Uterus (tissue), 4 donors: Measurements from ENCODE around the gene ARHGAP10. TPM values are rescaled to one million over a fixed set of nuclear protein-coding genes. Genes with fewer than 3 reads are reported as not detected.

Experiments
- DNase-seq, 2 donors: peaks; one replicate each; pipeline ENCODE4 v3.0.0-alpha.2; 2019 to 2020
- H3K27ac ChIP-seq, 2 donors: fragments of 200-600 bp; sonication (generic); 1 replicate in 1 of 2; 2 replicates in 1 of 2; pipeline ENCODE4 v1.5.1; 2016 to 2018
- H3K27me3 ChIP-seq, 2 donors: fragments of 200-600 bp; sonication (generic); one replicate each; pipeline ENCODE4 v1.5.1; 2018 to 2019; ENCODE audit warnings: control low read depth in 1 of 2
- H3K36me3 ChIP-seq, 2 donors: fragments of 200-600 bp; sonication (generic); one replicate each; pipeline ENCODE4 v1.5.1; 2019; ENCODE audit warnings: control low read depth in 1 of 2
- H3K4me1 ChIP-seq, 2 donors: fragments of 200-600 bp; sonication (generic); one replicate each; pipeline ENCODE4 v1.5.1; 2018 to 2019; ENCODE audit warnings: control low read depth in 1 of 2
- H3K4me3 ChIP-seq, 2 donors: fragments of 200-600 bp; sonication (generic); 1 replicate in 1 of 2; 2 replicates in 1 of 2; pipeline ENCODE4 v1.5.1; 2018 to 2019; ENCODE audit warnings: mild to moderate bottlenecking in 1 of 2
- H3K9me3 ChIP-seq, 2 donors: fragments of 200-600 bp; sonication (generic); one replicate each; pipeline ENCODE4 v1.5.1; 2019; ENCODE audit warnings: control low read depth in 1 of 2
- POLR2A ChIP-seq, 2 donors: fragments of 450-650 bp; IDR thresholded peaks; one replicate each; pipeline ENCODE4 v1.6.1; 2016; ENCODE audit warnings: antibody characterized with exemption in 2 of 2, mild to moderate bottlenecking in 1 of 2, moderate library complexity in 1 of 2
- intact Hi-C: fragments of 100-400 bp; cut with DNase I; formaldehyde crosslinking; loops from one replicate; pipeline ENCODE4 v1.15.1; 2023; ENCODE audit warnings: low total_unique reads
- total RNA-seq, 4 donors: library from RNA; depleted of rRNA in 3 of 4; stranded (reverse); fragments of >200 nt in 3 of 4; gene quantifications; one replicate each; pipeline versions ENCODE4 v1.1.0 to v1.2.4, GENCODE V29; 2014 to 2023
- TF ChIP-seq, protein P1 (sequence below), 4 experiments: fragments of 200-600 bp in 2 of 4; fragments of 450-650 bp in 2 of 4; sonication (generic) in 2 of 4; IDR thresholded peaks; one replicate each; pipeline ENCODE4 v1.5.1; 2016 to 2019; ENCODE audit warnings: antibody characterized with exemption in 4 of 4, mild to moderate bottlenecking in 2 of 4, moderate library complexity in 1 of 4
- donor health status: DM: yes; HTN: yes; CAD: no.

ARHGAP10 gene
- total RNA-seq, 4 donors from 2014 or later: 25.1 to 94.4 (median 54.4) TPM

DNA sequence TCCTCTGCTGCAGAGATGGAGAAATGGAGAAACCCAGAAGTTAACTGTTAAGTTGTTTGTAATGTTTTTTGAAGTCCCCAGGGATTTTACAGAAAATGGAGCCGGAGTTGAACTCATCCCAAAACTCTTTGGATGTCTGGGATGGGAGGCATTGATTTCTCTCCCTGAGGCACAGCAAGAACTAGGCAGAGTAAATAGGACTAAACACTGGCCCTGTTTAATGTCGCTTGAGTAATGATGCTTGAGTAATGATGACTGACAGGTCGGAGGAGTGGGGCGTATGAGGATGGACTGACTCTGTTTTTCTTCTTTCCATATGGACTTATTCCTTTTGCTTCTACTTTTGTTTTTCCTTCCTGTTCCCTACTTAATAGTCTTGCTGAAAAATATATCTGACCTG lies 69.9 kb downstream of the ARHGAP10 start:
- no peaks in the 10 kb centered on the region for H3K4me1 ChIP-seq
- DNase-seq: no peak
- no peaks in the 10 kb centered on the region for H3K9me3 ChIP-seq
- H3K4me3 ChIP-seq: no peak overlapping the region
- intact Hi-C loops: no loop called here
- TF ChIP-seq, protein P1, sequence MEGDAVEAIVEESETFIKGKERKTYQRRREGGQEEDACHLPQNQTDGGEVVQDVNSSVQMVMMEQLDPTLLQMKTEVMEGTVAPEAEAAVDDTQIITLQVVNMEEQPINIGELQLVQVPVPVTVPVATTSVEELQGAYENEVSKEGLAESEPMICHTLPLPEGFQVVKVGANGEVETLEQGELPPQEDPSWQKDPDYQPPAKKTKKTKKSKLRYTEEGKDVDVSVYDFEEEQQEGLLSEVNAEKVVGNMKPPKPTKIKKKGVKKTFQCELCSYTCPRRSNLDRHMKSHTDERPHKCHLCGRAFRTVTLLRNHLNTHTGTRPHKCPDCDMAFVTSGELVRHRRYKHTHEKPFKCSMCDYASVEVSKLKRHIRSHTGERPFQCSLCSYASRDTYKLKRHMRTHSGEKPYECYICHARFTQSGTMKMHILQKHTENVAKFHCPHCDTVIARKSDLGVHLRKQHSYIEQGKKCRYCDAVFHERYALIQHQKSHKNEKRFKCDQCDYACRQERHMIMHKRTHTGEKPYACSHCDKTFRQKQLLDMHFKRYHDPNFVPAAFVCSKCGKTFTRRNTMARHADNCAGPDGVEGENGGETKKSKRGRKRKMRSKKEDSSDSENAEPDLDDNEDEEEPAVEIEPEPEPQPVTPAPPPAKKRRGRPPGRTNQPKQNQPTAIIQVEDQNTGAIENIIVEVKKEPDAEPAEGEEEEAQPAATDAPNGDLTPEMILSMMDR (IDR thresholded peaks at IDR 0.05): no peak
- TF ChIP-seq POLR2A (IDR thresholded peaks at IDR 0.05): no peak
- H3K36me3 ChIP-seq: no peaks in the 10 kb centered on the region
- no peaks in the 10 kb centered on the region for H3K27me3 ChIP-seq
- no peak overlapping the region for H3K27ac ChIP-seq

DNA sequence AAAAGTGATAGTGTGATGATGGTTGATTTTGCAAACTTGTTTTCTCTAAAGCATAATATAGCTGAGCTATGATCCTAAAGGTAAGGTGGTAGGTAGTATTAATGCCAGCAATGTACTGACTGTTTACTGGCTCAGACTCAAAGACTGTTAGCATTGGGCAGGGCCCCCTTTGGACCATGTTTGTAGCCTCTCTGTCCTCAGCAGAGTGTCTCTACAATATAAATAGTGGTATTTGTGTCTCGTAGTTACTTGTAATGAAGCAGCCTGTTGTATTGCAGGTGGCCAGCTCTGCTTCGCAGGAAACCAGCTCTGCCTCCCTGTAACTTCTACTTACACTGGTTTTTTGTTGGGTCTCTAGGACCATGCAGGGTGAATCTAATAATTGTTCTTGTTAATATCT lies 70.5 kb downstream of the ARHGAP10 start:
- no peak overlapping the region for H3K27ac ChIP-seq
- no peaks in the 10 kb centered on the region for H3K4me1 ChIP-seq
- intact Hi-C loops: no loop called here

DNA sequence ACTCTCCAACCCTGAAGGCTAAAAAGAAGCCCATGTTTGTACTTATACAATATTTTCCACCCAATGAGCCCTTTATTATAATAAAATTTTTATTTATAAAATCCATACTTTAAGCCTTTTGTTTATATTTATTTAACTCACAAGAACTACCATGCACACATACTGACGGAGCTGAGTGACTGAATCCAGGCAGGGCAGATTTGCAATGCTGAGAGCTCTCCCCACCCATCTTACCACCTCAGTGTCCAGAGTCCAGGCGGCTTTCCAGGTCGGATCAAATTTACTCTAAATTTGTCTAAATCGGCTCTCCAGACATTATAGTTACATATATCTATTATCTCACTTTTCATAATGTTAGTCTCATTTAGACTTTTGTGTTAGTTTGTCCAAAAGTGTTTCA lies 74.1 kb downstream of the ARHGAP10 start:
- Histone ChIP-seq H3K4me3 (no peak overlapping the region), H3K27ac (no peak overlapping the region), H3K27me3 (no peaks in the 10 kb centered on the region), H3K36me3 (no peaks in the 10 kb centered on the region), H3K9me3 (no peaks in the 10 kb centered on the region), H3K4me1 (no peaks in the 10 kb centered on the region)
- intact Hi-C loops: no loop called here
- TF ChIP-seq, protein P1 (IDR thresholded peaks at IDR 0.05): no peak
- TF ChIP-seq POLR2A (IDR thresholded peaks at IDR 0.05): no peak
- no peak for DNase-seq

More for the DNA sequence above, 70.5 kb downstream of the ARHGAP10 start:
- H3K9me3 ChIP-seq: no peaks in the 10 kb centered on the region
- no peaks in the 10 kb centered on the region for H3K36me3 ChIP-seq
- DNase-seq: no peak
- no peak for TF ChIP-seq POLR2A (IDR thresholded peaks at IDR 0.05)
- TF ChIP-seq, protein P1 (IDR thresholded peaks at IDR 0.05): no peak
- H3K27me3 ChIP-seq: no peaks in the 10 kb centered on the region
- no peak overlapping the region for H3K4me3 ChIP-seq

DNA sequence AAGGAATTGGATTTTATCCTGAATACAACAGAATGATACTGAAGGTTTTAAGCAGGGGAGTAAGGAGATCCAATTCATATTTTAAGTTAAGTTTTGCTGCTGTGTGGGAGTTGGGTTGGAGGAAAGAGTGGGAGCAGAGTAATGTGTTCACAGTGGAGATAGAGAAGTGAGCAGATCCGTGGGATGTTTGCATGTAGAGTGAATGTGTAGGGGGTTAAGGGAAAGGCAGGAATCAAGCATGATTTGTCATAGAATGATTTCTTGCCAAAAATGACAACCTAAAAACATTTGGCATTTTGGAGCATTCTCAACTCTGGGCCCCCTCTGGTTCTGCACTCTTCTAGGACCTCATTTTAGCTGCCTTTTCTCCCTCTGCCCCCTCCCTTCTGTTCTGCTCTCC lies 76.6 kb downstream of the ARHGAP10 start:
- no peaks in the 10 kb centered on the region for H3K36me3 ChIP-seq
- H3K4me3 ChIP-seq: no peak overlapping the region
- no peak for TF ChIP-seq POLR2A (IDR thresholded peaks at IDR 0.05)
- TF ChIP-seq, protein P1 (IDR thresholded peaks at IDR 0.05): no peak
- H3K9me3 ChIP-seq: no peaks in the 10 kb centered on the region
- intact Hi-C loops: no loop called here
- DNase-seq: no peak
- no peaks in the 10 kb centered on the region for H3K27me3 ChIP-seq
- H3K27ac ChIP-seq: no peak overlapping the region
- no peaks in the 10 kb centered on the region for H3K4me1 ChIP-seq

DNA sequence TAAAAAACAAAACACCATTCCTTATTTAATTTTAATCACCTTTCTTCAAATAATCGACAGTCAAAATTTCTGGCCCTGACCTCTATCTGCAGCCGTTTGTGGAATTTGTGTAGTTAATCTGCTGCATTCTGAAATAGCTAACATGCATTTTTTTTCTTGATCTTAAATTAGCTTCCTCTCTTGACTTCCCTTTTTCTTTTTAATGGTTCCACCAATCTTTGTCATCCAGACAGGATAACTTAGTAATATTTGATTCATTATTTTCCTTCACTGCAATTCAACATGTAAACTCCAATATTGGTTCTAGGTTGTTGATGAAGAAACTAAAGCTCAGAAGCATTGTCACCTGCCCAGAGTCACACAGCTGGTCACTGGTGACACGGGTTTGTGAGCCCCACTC lies 77.3 kb downstream of the ARHGAP10 start:
- H3K4me1 ChIP-seq: no peaks in the 10 kb centered on the region
- H3K27me3 ChIP-seq: no peaks in the 10 kb centered on the region
- no peaks in the 10 kb centered on the region for H3K9me3 ChIP-seq
- no peaks in the 10 kb centered on the region for H3K36me3 ChIP-seq
- TF ChIP-seq, protein P1 (IDR thresholded peaks at IDR 0.05): no peak
- TF ChIP-seq POLR2A (IDR thresholded peaks at IDR 0.05): no peak
- H3K27ac ChIP-seq: no peak overlapping the region
- no peak for DNase-seq
- intact Hi-C loops: no loop called here
- H3K4me3 ChIP-seq: no peak overlapping the region
